NCI-H2081 (cell line): ENCODE data around the gene ZNF672.

Source experiments
- DNase-seq, 2 experiments: peaks; one replicate each; lab custom pipeline; 2025; lab: John Stamatoyannopoulos, UW

ZNF672 gene

DNA sequence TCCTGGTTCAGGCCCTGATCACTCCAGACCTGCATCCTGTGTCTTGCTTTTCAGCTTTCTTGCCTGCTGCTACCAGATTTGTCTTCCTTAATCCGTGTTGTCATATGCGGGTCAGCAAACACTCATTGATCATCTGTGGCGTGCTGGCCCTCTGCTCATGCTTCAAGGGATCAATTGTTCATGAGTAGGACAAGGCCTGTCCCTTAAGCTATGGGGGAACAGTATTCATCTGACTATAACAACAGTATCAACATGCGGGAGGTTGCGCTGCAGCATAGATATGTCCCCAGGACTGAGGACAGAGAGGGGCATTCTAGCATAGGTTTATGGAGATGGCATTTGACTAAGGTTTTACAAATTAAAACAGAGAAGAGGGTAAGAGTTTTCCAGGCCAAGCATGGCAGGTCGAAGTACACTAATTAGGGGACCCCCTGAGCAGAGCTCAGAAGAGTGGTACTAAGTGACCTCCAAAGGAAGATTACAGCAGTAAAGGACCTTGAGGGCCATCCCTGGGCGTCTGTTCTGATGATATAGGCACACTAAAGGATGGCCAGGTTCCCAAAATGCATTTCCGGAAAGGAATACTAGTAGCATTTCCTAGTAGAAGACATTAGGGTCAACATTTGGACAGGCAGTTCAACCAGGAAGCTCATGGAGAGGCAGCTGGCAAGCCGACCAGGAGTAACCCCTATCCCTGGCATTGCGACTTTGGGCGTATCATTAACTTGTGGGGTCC is 811 bp upstream of the ZNF672 start:
- peak in 1 of 2 experiments; percentile 52 for DNase-seq

DNA sequence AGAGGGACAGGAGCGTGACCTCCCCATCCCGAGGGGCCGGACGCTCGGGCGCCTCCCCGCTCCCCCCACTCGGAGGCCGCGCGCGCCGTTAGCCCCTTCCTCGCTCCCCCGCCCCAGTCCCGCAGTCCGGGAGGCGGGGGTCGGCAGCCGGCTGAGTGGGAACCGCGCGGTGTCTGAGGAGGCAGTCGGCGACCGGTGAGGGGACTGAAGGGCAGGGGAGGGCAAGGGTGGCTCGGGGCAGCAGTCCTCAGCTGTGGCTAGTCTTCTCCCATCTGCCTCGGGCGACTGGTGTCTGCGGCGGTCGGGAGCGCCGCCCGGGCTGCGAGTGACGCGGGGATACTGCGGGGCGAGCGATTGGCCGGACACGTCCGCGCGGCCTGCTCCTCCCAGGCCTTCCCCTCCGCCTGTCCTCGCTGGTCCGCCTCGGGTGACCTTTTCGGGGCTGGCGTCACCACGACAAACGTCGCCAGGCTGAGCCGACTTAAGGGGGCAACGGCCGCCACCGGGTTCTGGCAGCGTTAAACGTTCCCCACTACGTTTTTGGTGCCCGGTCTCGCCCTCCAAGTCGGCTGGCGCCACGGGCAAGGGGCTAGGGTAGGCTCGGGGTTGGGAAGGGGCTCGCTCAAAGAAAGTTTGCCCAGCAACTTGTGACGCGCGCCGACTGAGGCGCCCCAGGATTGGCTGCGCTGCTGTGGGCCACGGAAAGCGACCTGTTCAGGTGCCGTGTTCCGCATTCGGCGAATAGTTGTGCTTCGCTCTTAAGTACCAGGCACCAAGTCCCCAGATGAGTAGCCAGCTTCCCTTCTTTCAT is 538 bp downstream of the ZNF672 start:
- peak; percentile 88 to 90 for DNase-seq

DNA sequence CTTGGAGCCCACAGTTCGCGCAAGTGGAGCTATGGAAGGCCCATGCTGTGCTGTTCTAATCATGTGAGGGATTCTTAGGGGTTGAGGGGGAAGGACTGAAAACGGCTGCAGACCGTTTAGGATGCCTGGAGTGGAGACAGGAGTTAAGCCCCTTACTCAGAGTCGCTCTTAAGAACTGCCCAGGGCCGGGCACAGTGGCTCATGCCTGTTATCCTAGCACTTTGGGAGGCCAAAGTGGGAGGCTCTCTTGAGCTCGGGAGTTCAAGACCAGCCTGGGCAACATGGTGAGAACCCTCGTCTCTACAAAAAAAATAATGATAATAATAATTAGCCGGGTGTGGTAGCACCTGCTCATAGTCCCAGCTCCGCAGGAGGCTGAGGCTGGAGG is 1.1 kb downstream of the ZNF672 start:
- no peak for DNase-seq

DNA sequence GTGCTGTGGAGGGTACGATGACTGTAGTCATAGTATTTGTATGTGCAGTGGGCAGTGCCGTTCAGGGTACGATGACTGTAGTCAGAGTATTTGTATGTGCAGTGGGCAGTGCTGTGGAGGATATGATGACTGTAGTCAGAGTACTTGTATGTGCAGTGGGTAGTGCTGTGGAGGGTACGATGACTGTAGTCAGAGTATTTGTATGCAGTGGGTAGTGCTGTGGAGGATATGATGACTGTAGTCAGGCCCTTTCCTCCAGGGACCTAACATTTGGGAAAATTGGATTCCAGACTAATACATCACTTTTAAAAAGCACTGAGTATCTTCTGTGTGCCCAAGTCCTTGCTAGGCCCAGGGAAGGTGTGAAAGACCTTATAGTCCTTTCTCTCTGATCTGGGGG is 2.9 kb downstream of the ZNF672 start:
- DNase-seq = no peak

DNA sequence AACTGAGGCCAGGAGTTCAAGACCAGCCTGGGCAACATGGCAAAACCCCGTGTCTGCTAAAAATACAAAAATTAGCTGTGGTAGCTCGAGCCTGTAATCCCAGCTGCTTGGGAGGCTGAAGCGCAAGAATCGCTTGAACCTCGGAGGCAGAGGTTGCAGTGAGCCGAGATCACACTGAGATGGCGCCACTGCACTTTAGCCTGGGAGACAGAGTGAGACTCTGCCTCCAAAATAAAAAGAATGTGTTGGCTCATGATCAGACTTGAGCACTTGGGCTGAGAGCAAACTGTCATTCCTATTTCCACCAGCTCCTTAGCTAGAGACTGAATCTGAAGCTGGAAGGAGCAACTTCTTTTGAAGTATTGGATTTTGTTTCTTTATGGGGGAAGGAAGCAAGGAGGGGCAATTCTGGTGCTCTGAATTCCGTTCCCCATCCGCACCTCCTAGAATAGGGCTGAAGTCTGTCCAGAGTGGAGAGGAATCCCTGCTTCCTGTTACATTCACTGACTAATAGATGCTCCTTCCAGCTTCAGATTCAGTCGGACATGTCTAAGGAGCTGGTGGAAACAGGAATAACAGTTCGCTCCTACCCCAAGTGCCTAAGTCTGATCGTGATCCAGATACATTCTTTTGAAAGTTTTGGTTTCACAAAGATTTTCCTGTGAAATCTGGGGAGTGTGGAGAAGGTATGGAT is 3.8 kb downstream of the ZNF672 start:
- DNase-seq = peak; percentile 29 to 52

DNA sequence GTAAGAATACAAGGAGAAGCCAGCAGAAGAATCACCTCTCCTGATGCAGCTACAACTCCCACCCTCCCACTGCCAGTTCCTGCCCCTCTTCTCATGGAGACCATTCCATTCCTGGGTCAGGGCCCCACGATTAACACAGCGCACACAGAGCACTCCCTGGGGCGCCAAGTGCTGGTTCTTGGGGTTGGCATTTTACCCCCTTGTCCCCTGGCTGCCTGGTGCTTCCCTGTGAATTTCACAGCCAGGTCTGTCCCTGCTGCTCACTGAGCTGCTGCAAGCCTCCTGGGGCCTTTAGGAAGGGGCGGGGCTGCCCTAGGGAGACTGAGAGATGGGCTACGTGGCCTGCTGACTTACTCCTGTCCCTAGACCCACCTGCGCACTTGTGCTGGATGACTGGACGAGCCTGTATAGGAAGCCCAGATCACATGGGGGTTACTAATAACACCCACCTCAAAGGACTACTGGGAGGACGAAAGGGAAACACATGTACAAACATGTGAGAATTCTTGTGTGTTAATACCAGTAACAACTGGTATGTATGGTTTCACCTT is 4.8 kb downstream of the ZNF672 start:
- DNase-seq = no peak

DNA sequence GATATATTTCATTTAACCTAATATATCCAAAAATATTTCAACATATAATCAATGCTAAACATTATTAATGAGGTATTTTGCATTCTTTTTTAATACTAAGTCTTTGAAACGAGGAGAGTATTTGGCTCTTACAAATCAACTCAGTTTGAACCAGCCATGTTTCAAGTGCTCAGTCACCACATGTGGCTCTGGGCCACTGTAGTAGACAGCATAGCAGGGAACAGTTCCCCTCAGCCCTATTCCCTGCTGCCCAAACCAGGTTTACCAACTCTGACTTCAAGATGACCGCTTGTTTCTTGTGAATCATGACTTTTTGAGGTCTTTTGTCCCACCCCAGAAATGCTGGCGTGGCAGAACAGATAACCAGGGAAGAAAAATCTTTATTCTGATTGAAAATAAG is 5.7 kb downstream of the ZNF672 start:
- no peak for DNase-seq

DNA sequence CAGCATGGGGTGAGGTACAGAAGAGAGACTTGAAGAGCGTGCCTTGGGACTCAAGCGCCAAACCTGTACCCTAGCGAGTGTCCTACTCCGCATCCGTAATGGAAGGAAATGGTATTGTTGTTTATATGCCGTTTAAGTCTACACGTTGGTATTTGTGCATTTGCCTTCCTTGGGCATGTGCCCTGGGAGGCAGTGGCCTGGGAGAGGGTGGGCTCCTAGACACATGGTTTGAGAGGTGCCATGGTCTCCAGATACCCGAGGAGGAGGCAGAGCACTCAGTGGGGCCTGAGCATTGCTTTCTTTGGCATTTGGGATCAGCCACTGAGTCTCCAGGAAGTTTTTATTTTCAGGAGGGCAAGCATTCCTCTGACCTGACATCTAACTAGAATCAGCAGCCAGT is 6.5 kb downstream of the ZNF672 start:
- no peak for DNase-seq

DNA sequence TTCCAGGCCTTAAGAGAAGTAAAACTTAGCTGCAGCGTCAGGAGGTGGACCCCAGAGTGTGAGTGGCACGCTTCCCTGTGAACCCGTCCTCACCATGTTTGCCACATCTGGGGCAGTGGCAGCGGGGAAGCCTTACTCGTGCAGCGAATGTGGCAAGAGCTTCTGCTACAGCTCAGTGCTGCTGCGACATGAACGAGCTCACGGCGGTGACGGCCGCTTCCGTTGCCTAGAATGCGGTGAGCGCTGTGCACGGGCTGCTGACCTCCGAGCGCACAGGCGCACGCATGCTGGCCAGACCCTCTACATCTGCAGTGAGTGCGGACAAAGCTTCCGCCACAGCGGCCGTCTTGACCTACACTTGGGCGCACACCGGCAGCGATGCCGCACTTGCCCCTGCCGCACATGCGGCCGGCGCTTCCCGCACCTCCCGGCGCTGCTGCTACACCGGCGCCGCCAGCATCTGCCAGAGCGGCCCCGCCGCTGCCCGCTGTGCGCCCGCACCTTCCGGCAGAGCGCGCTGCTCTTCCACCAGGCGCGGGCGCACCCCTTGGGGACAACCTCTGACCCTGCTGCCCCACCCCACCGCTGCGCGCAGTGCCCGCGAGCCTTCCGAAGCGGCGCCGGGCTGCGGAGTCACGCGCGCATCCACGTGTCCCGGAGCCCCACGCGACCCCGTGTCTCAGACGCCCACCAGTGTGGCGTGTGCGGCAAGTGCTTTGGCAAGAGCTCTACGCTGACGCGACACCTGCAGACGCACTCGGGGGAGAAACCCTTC is 9.3 kb downstream of the ZNF672 start:
- no peak for DNase-seq

DNA sequence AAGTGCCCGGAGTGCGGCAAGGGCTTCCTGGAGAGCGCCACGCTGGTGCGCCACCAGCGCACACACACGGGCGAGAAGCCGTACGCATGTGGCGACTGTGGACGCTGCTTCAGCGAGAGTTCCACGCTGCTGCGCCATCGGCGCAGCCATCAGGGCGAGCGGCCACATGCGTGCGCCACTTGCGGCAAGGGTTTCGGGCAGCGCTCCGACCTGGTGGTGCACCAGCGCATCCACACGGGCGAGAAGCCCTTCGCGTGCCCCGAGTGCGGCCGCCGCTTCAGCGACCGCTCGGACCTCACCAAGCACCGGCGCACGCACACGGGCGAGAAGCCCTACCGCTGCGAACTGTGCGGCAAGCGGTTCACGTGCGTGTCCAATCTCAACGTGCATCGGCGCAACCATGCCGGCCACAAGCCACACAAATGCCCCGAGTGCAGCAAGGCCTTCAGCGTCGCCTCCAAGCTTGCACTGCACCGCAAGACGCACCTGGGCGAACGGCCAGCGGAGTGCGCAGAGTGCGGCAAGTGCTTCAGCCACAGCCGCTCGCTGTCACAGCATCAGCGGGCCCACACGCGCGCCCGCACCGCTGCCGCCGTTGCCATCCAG is 10.0 kb downstream of the ZNF672 start:
- no peak for DNase-seq

DNA sequence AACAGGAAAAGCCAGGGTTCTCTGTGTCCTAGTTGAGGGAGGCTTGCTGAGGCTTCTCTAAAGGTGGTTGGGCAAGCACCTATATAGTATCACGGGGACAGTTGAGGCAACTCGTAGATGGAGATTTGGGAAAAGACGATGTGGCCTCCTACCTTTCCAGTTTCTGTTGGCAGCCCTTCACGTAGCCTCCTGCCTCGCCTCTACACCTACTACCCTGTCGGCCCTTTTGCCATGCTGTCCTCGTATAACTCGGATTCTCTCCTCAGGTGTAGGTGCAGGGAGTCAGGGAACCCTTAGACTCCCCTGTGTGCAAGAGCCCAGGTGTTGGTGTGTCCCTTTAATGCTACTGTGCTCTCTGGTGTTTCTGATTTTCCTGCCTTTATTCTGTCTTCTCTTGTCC is 10.6 kb downstream of the ZNF672 start:
- DNase-seq = no peak

DNA sequence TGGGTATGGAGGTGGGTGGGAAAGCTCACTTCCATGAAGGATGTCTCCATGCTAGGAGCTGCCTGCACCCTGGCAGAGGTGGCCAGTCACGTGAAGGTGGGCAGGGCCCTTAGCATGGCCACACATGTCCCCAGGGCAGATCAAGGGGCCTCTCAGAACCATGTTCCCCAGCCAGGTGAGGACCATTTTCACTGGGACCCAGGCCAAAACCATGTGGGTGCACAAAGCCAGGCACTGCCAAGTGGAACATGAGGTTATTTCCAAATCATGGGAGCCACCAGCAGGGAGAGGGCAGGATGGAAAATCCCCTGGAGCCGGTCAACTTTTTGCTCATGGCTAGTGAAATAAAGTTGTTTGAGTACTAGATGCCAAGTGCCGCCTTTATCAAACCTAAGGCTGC is 11.1 kb downstream of the ZNF672 start:
- DNase-seq = no peak

DNA sequence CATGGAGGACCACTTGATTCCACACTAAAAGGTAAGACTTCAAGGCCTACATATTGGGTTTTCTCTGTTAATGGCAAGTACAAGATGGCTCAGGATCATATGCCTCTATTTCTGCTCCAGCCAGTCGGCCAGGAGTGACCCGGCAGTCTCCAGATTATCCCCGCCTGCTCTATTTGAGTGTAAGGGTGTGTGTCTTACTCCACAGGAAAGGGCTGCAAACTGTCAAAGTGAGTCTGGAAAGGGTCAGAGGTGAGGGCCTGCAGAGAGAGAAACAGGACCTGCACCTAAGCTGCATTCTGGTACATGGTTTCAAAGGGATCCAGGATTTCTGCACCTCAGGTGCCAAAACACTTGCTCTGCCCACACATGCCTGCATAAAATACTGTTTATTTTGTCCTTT is 11.6 kb downstream of the ZNF672 start:
- DNase-seq = no peak

DNA sequence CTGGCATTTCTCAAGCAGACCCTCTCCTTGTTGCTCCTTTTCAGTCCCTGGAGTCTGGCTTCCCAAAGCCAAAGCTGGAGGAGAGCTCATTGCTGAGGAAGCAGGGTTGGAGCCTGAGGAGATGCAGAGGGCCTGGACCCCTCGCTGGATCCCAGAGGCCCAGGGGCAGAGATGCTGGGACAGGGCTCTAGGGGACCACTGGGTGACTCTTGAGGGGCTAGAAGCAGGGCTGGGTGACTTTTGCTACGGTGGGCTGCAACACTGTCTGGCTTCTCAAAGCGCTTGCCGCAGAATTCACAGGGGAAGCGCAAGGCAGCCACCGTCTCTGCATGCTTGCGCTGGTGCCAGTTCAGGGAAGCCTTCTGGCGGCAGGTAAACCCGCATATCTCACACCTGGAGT is 12.1 kb downstream of the ZNF672 start:
- DNase-seq = no peak

DNA sequence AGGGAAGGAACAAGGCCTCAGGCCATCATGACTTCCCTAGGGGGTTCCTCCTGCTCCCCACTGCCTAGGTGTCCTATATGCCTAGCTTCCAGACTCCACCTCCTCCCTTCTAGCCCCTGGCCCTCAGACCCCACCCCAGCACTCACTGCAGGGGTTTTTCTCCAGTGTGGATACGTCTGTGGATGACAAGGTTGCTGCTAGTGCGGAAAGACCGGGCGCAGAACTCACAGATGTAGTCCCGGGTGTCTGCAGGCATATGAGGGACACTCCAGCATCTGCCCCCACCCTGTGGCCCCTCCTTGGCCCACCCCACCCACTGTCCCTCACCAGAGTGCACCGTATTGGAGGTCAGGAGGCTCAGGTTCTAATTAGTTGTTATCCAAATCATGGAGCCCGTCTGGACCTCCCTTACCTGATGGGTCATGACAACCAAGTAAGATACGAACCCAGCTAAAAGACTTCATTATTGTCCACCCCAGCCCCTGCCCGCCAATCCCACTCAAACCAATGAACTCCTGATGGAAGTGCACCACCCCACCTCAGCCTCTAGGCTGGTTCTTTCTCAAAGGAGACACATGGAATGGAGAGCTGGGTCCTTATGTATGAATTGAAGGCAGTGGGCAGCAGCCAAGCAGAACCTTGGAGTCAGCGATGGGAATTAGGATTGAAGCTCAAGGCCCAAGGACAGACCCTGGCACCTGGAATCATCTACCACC is 12.7 kb downstream of the ZNF672 start:
- no peak for DNase-seq

DNA sequence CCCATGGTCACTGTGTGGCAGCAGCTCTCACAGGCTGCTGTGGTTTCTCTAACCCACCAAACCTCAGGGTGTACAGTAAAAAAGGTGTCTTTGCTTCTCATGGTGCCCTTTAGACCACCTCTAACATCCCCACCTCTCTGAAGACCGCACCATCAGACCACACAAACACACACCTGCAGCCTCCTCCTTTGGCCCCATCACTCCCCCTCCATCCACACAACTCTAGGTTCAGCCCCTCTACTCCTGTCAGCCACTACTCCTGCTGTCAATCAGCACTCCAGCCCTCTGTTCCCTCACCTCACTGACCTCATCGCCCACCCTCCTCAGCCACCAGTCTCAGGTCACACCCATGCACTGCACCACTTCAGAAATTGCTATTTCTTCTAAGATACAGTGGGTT is 13.4 kb downstream of the ZNF672 start:
- no peak for DNase-seq

DNA sequence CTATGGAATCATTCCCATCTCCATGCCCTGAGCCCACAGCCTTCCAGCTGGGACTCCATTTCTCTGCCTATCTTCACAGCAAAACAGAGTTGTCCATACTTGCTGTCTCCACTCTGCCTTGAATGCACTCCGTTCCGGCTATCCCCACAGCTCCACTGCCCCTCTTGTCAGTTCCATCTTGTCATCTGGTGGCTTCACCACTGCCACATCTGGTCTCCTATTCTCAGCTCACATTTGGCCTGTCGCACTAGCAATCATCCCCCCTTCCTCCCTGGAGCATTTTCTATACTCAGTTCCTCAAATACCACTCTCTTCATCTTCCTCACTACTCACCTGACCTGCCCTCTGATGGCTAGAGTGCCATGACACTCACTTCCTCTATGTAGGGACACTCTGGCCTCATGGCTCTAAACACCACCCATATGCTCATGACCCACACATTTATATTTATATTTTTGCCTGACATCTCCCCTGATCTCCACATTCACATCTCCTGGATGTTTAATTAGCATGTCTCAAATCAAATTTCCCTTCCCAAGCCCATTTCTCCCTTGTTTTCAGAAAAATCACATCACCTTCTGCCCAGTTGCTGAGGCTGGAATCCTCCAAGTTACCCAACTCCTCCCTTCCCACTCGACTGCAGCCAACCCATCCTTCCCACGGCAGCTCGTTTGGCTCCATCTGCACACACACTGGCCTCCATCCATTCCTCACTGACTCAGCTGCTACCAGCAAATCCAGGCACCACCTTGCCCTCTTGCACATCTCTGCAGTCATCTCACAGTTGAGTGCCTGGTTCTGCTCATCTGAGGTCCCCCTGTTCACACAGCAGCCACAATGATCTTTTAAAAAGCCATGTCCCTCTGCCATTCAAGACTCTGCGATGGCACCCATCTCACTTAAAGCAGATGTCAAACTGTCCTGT is 14.7 kb downstream of the ZNF672 start:
- DNase-seq = no peak

DNA sequence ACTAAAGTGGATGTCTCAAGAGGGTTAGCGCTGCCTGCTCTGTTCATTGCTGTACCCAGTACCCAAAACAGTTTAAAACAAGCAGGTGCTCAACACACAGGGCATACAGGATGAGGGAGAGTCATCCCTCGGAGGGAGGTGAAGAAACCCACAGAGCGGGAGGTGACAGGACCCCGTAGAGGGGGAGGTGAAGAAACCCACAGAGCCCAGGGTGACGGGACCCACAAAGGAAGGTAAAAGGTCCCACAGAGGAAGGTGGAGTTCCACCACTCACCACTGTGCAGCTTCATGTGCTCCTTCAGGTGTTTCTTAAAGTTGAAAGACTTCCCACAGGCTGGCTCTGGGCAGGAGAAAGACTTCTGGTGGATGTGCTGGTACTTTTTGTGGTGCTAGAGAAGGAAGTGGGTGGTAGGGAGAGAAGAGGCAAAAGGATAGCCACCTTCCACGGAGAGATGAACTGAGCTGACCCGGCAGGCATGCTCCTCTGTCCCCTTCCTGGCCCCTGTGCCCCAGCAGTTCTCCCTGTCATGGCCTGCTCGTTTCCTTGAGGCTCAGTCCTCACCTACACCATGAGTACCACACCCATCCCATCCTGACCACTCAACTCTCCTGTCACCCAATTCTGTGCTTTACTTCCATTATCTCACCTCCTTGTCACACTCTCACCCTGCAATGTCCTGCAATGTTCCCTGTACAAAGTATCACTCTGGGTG is 15.8 kb downstream of the ZNF672 start:
- no peak for DNase-seq

DNA sequence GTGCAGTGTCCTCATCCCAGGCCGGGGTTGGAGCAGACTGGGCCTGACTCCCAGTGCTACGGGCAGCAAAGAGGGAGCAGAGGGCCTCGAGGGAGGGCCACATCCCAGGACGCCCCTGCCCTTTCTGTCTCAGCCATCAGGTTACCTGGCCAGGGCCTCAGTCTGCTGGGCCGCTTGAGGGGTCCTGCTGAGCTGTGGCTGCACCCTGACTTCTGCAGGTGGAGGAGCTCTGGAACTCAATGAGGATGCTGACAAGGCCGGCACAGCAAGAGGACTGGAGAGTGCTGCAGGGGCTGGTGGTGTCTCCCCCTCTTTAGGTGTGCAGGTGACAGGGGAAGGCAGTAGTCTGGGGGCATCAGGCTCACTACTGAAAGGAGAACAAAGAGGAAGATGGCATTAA is 17.6 kb downstream of the ZNF672 start:
- no peak for DNase-seq
